H1 (cell line): ENCODE measurements around the gene CNR1. TPM values are rescaled to one million over a fixed set of nuclear protein-coding genes. Genes with fewer than 3 reads are reported as not detected.

Source experiments
- CTCF ChIA-PET: fragments of 300-600 bp; sonication (Branson Sonifier 250); formaldehyde crosslinking; loops from one replicate; lab custom pipeline; 2021; ENCODE audit not compliant: partially characterized antibody; lab: Charles Lee
- POLR2A ChIA-PET: fragments of 300-600 bp; sonication (Branson Sonifier 250); formaldehyde crosslinking; loops from one replicate; lab custom pipeline; 2021; ENCODE audit warnings: inconsistent platforms; ENCODE audit not compliant: partially characterized antibody; lab: Charles Lee
- DNase-seq, 2 experiments: peaks; one replicate each; pipeline versions ENCODE4 v3.0.0 to v3.0.0-alpha.2; 2010 to 2022; ENCODE audit warnings: low spot score in 2 of 2, low read depth in 1 of 2, mixed read lengths in 1 of 2
- FAIRE-seq: peaks from 2 replicates; lab custom pipeline; 2011; peaks lifted over from hg19 to GRCh38; lab: Jason Lieb, UNC
- H2AFZ ChIP-seq: 2 replicates; pipeline ENCODE4 v1.8.1; 2012; ENCODE audit warnings: low read length, inconsistent platforms
- H2AK5ac ChIP-seq: 2 replicates; pipeline ENCODE4 v1.6.1; 2013; ENCODE audit warnings: low read depth, low read length
- H2BK120ac ChIP-seq: replicated peaks from 2 replicates; pipeline ENCODE3; 2013; ENCODE audit warnings: low read depth, low read length, inconsistent platforms
- H2BK12ac ChIP-seq: 2 replicates; pipeline ENCODE4 v1.6.1; 2013; ENCODE audit warnings: low read depth, low read length
- H2BK15ac ChIP-seq: 2 replicates; pipeline ENCODE4 v1.6.1; 2013; ENCODE audit warnings: low read length
- H2BK20ac ChIP-seq: 2 replicates; pipeline ENCODE4 v1.6.1; 2013; ENCODE audit warnings: low read length
- H2BK5ac ChIP-seq: 2 replicates; pipeline ENCODE4 v1.6.1; 2013; ENCODE audit warnings: low read depth, low read length
- H3K14ac ChIP-seq: 2 replicates; pipeline ENCODE4 v1.6.1; 2013; ENCODE audit warnings: inconsistent platforms; ENCODE audit not compliant: insufficient read length
- H3K18ac ChIP-seq: 2 replicates; pipeline ENCODE4 v1.6.1; 2013; ENCODE audit warnings: low read length; ENCODE audit errors: extremely low read depth
- H3K23ac ChIP-seq: 2 replicates; pipeline ENCODE4 v1.6.1; 2013; ENCODE audit warnings: inconsistent platforms; ENCODE audit not compliant: insufficient read length
- H3K23me2 ChIP-seq: 2 replicates; pipeline ENCODE4 v1.6.1; 2013; ENCODE audit warnings: low read depth, low read length
- H3K27ac ChIP-seq: 2 replicates; pipeline ENCODE4 v1.6.1; 2011; ENCODE audit warnings: low read depth, low read length, inconsistent platforms
- H3K27me3 ChIP-seq, 4 experiments: replicated peaks in 1 of 4; 1 replicate in 1 of 4; 2 replicates in 3 of 4; pipeline versions ENCODE4 v1.6.1 to v1.8.1; 2011 to 2013; ENCODE audit warnings: low read length in 3 of 4, mild to moderate bottlenecking in 3 of 4, inconsistent platforms in 2 of 4, mixed read lengths in 2 of 4, moderate library complexity in 1 of 4; ENCODE audit not compliant: control insufficient read depth in 3 of 4, insufficient read depth in 3 of 4; ENCODE audit errors: extremely low read depth in 1 of 4
- H3K36me3 ChIP-seq, 4 experiments: 2 replicates each; pipeline versions ENCODE4 v1.6.1 to v1.8.1; 2011 to 2013; ENCODE audit warnings: mild to moderate bottlenecking in 4 of 4, low read length in 3 of 4, moderate library complexity in 2 of 4, control low read depth in 1 of 4, inconsistent platforms in 1 of 4; ENCODE audit not compliant: insufficient read depth in 4 of 4, control insufficient read depth in 2 of 4
- H3K4ac ChIP-seq: replicated peaks from 2 replicates; pipeline ENCODE3; 2013; ENCODE audit warnings: low read length, low read depth, mixed read lengths, inconsistent platforms; ENCODE audit not compliant: insufficient read length
- H3K4me1 ChIP-seq, 4 experiments: replicated peaks in 1 of 4; 1 replicate in 1 of 4; 2 replicates in 3 of 4; pipeline versions ENCODE4 v1.6.1 to v1.8.1; 2011 to 2013; ENCODE audit warnings: low read length in 3 of 4, inconsistent platforms in 2 of 4, mixed read lengths in 1 of 4; ENCODE audit not compliant: insufficient read depth in 4 of 4, control insufficient read depth in 3 of 4
- H3K4me2 ChIP-seq, 2 experiments: 2 replicates each; pipeline versions ENCODE4 v1.6.1 to v1.8.1; 2011 to 2013; ENCODE audit warnings: low read depth in 2 of 2, low read length in 2 of 2, control low read depth in 1 of 2, inconsistent platforms in 1 of 2, mild to moderate bottlenecking in 1 of 2; ENCODE audit not compliant: insufficient read depth in 1 of 2
- H3K4me3 ChIP-seq, 4 experiments: fragments of 200-600, 300-600 bp in 1 of 4; sonication (generic), shearing (Covaris generic), sonication (Bioruptor Twin) in 1 of 4; 2 replicates each; pipeline versions ENCODE4 v1.5.1 to v1.8.1; 2011 to 2016; ENCODE audit warnings: low read length in 4 of 4, low read depth in 3 of 4, control low read depth in 2 of 4, inconsistent platforms in 2 of 4, mild to moderate bottlenecking in 2 of 4, mixed read lengths in 1 of 4, moderate library complexity in 1 of 4; ENCODE audit not compliant: insufficient read depth in 2 of 4; ENCODE audit errors: extremely low read depth in 1 of 4
- H3K56ac ChIP-seq: replicated peaks from 2 replicates; pipeline ENCODE3; 2013; ENCODE audit warnings: low read depth, mild to moderate bottlenecking, mixed read lengths, low read length, inconsistent platforms; ENCODE audit not compliant: insufficient read length
- H3K79me1 ChIP-seq: 2 replicates; pipeline ENCODE4 v1.6.1; 2013; ENCODE audit warnings: low read depth, low read length, control low read depth
- H3K79me2 ChIP-seq, 2 experiments: 2 replicates each; pipeline versions ENCODE4 v1.6.1 to v1.8.1; 2012 to 2013; ENCODE audit warnings: low read length in 2 of 2, mild to moderate bottlenecking in 2 of 2, inconsistent platforms in 1 of 2; ENCODE audit not compliant: insufficient read depth in 2 of 2, control insufficient read depth in 1 of 2
- H3K9ac ChIP-seq, 4 experiments: replicated peaks in 1 of 4; 1 replicate in 1 of 4; 2 replicates in 3 of 4; pipeline versions ENCODE4 v1.6.1 to v1.8.1; 2011 to 2013; ENCODE audit warnings: low read depth in 3 of 4, low read length in 3 of 4, control low read depth in 2 of 4, mild to moderate bottlenecking in 2 of 4, moderate library complexity in 2 of 4, inconsistent platforms in 1 of 4; ENCODE audit errors: extremely low read depth in 1 of 4
- H3K9me3 ChIP-seq, 2 experiments: 2 replicates each; pipeline versions ENCODE4 v1.6.1 to v1.8.1; 2012 to 2013; ENCODE audit warnings: mild to moderate bottlenecking in 2 of 2, moderate library complexity in 2 of 2, control low read depth in 1 of 2, inconsistent platforms in 1 of 2, low read depth in 1 of 2, low read length in 1 of 2, mixed read lengths in 1 of 2; ENCODE audit not compliant: insufficient read depth in 2 of 2
- H4K20me1 ChIP-seq, 2 experiments: replicated peaks in 1 of 2; 2 replicates each; pipeline versions ENCODE3 to v1.8.1; 2011 to 2013; ENCODE audit warnings: inconsistent platforms in 2 of 2, low read length in 2 of 2, mild to moderate bottlenecking in 1 of 2; ENCODE audit not compliant: insufficient read depth in 2 of 2, control insufficient read depth in 1 of 2
- H4K5ac ChIP-seq: 2 replicates; pipeline ENCODE4 v1.6.1; 2013; ENCODE audit warnings: low read length, low read depth, mixed read lengths, inconsistent platforms; ENCODE audit not compliant: insufficient read length
- H4K8ac ChIP-seq: 2 replicates; pipeline ENCODE4 v1.8.0; 2013; ENCODE audit warnings: mild to moderate bottlenecking, moderate library complexity, low read length, inconsistent platforms; ENCODE audit not compliant: insufficient read depth; ENCODE audit errors: extremely low read depth
- H4K91ac ChIP-seq: replicated peaks from 2 replicates; pipeline ENCODE3; 2013; ENCODE audit warnings: low read length, mixed read lengths, inconsistent platforms; ENCODE audit not compliant: insufficient read length
- BACH1 ChIP-seq: IDR thresholded peaks from 2 replicates; pipeline ENCODE4 v1.6.1; 2012; ENCODE audit warnings: low read length, improper control_type of control experiment
- CHD2 ChIP-seq: IDR thresholded peaks from 2 replicates; pipeline ENCODE4 v1.6.1; 2012; ENCODE audit warnings: low read length, improper control_type of control experiment
- EZH2 ChIP-seq: fragments of 200-600 bp; sonication (generic); IDR thresholded peaks from 2 replicates; pipeline ENCODE4 v1.7.1; 2012; ENCODE audit warnings: low read depth, mild to moderate bottlenecking, moderate library complexity, low read length, inconsistent platforms; ENCODE audit not compliant: severe bottlenecking
- NANOG ChIP-seq: IDR thresholded peaks from 2 replicates; pipeline ENCODE4 v1.6.1; 2011; ENCODE audit warnings: low read length, low read depth, mild to moderate bottlenecking, inconsistent platforms; ENCODE audit not compliant: insufficient read depth, poor library complexity, severe bottlenecking
- POLR2A ChIP-seq, 2 experiments: IDR thresholded peaks; 1 replicate in 1 of 2; 2 replicates in 1 of 2; pipeline ENCODE4 v1.6.1; 2011; ENCODE audit warnings: low read depth in 2 of 2, low read length in 2 of 2, mild to moderate bottlenecking in 2 of 2; ENCODE audit errors: control extremely low read depth in 1 of 2
- SP4 ChIP-seq: IDR thresholded peaks from 2 replicates; pipeline ENCODE4 v1.6.1; 2012; ENCODE audit warnings: low read length, inconsistent platforms
- WGBS, 2 experiments: shearing (Covaris generic) in 1 of 2; methylation state at CpG; one replicate each; pipeline versions ENCODE4 v1.1.6 to v1.1.7; 2013 to 2015; ENCODE audit warnings: low lambda C conversion rate in 2 of 2, mixed read lengths in 2 of 2, inconsistent platforms in 1 of 2, low coverage in 1 of 2, missing lambda C conversion rate in 1 of 2; ENCODE audit not compliant: insufficient replicate concordance in 2 of 2, insufficient coverage in 1 of 2, insufficient read length in 1 of 2; ENCODE audit errors: extremely low coverage in 1 of 2, missing lambda C conversion rate in 1 of 2; 5-methylcytosine and 5-hydroxymethylcytosine counted together
- polyA plus RNA-seq, 7 experiments: library from polyadenylated mRNA; depleted of rRNA in 3 of 7; stranded (reverse) in 5 of 7; unstranded in 2 of 7; fragments of >200 nt in 5 of 7; fragments of 200-250 nt in 2 of 7; gene quantifications; 1 replicate in 5 of 7; 2 replicates in 1 of 7; 4 replicates in 1 of 7; pipeline versions ENCODE4 v1.2.1 to v1.2.3, GENCODE V29; 2011 to 2013; ENCODE audit warnings: missing spikeins in 2 of 7, mixed read lengths in 2 of 7
- total RNA-seq: library from RNA; stranded (reverse); fragmentation: NEBNext Ultra II Directional; extraction: Animal tissue kit (Norgen Biotek cat#: 25700); gene quantifications from 2 replicates; pipeline ENCODE4 v1.2.1, GENCODE V29; 2021
- TF ChIP-seq, protein P1 (sequence below), 3 experiments: IDR thresholded peaks; 1 replicate in 2 of 3; 2 replicates in 1 of 3; pipeline versions ENCODE4 v1.5.1 to v1.6.1; 2011; ENCODE audit warnings: low read length in 3 of 3, mild to moderate bottlenecking in 3 of 3, inconsistent platforms in 2 of 3, low read depth in 1 of 3, moderate library complexity in 1 of 3; ENCODE audit not compliant: insufficient read depth in 1 of 3; ENCODE audit errors: control extremely low read depth in 1 of 3
- TF ChIP-seq, protein P2 (sequence below): IDR thresholded peaks from 2 replicates; pipeline ENCODE4 v1.6.1; 2012; ENCODE audit warnings: low read length, inconsistent platforms

CNR1 gene
- total and polyA plus RNA-seq, 2 of the 8 experiments (the other 6 are each of a cell fraction or from before 2014, with no cell fraction given) = 0.83 to 3.1 TPM

DNA sequence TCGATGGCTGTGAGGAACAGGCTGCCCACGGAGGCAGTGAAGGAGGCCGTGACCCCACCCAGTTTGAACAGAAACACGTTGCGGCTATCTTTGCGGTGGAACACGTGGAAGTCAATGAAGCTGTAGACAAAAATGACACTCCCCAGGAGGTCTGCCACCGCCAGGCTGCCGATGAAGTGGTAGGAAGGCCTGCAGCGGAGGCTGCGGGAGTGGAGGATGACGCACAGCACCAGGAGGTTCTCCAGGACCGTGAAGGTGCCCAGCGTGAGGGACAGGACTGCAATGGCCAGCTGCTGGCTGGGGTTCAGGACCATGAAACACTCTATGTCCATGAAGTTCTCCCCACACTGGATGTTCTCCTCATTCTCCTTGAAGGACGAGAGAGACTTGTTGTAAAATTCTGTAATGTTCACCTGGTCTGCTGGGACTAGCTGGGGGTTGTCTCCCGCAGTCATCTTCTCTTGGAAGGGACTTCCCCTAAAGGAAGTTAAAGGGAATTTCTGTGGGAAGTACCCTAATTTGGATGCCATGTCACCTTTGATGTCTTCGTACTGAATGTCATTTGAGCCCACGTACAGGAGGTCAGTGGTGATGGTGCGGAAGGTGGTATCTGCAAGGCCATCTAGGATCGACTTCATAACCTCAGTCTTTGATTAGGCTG is 21.4 kb downstream of the CNR1 start:
- H2BK120ac ChIP-seq = no peak overlapping the region
- H3K9ac ChIP-seq = no peak overlapping the region
- no peak overlapping the region for H2AK5ac ChIP-seq
- H3K56ac ChIP-seq = no peak overlapping the region
- WGBS, 2 experiments = 95% methylated on average over 20 of the region's 20 CpGs; no CpG with 5 or more reads in 1 of the 2 experiments
- no peak overlapping the region for H3K4ac ChIP-seq
- H3K4me2 ChIP-seq = no peak overlapping the region
- no peak overlapping the region for H2BK5ac ChIP-seq
- H2AFZ ChIP-seq = no peak overlapping the region
- H3K36me3 ChIP-seq = no peaks in the 10 kb centered on the region
- H2BK12ac ChIP-seq = no peak overlapping the region
- ChIA-PET CTCF (interaction anchor here (1.3 kb wide), 1 partner anchor 10 kb away, joined by 3 read pairs; no protein-coding TSS in a partner anchor), POLR2A (no interaction called here)
- H4K91ac ChIP-seq = no peak overlapping the region
- FAIRE-seq = no peak
- no peaks in the 10 kb centered on the region for H4K20me1 ChIP-seq
- no peak overlapping the region for H3K23ac ChIP-seq
- no peak overlapping the region for H3K18ac ChIP-seq
- no peaks in the 10 kb centered on the region; a peak in 1 of 4 replicates for H3K9me3 ChIP-seq
- no peak overlapping the region for H3K27ac ChIP-seq
- peaks cover 0 to 8% (median 1%) of the 10 kb centered on the region in 4 experiments; a peak in 2 of 7 replicates for H3K4me1 ChIP-seq
- DNase-seq = no peak
- no peaks in the 10 kb centered on the region for H3K23me2 ChIP-seq
- no peaks in the 10 kb centered on the region for H3K79me2 ChIP-seq
- no peak overlapping the region for H3K14ac ChIP-seq
- H2BK15ac ChIP-seq = no peak overlapping the region
- no peak overlapping the region for H3K4me3 ChIP-seq
- H4K5ac ChIP-seq = no peak overlapping the region
- peaks cover 0 to 3% (median 0%) of the 10 kb centered on the region in 4 experiments; a peak in 1 of 7 replicates for H3K27me3 ChIP-seq
- H2BK20ac ChIP-seq = no peak overlapping the region
- H3K79me1 ChIP-seq = no peaks in the 10 kb centered on the region
- no peak overlapping the region for H4K8ac ChIP-seq
- TF ChIP-seq, protein P1, sequence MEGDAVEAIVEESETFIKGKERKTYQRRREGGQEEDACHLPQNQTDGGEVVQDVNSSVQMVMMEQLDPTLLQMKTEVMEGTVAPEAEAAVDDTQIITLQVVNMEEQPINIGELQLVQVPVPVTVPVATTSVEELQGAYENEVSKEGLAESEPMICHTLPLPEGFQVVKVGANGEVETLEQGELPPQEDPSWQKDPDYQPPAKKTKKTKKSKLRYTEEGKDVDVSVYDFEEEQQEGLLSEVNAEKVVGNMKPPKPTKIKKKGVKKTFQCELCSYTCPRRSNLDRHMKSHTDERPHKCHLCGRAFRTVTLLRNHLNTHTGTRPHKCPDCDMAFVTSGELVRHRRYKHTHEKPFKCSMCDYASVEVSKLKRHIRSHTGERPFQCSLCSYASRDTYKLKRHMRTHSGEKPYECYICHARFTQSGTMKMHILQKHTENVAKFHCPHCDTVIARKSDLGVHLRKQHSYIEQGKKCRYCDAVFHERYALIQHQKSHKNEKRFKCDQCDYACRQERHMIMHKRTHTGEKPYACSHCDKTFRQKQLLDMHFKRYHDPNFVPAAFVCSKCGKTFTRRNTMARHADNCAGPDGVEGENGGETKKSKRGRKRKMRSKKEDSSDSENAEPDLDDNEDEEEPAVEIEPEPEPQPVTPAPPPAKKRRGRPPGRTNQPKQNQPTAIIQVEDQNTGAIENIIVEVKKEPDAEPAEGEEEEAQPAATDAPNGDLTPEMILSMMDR (IDR thresholded peaks at IDR 0.05; ENCODE audit: control extremely low read depth in 1 of 3, insufficient read depth in 1 of 3, low read depth in 1 of 3, low read length in 3 of 3) = no peak
- no peak for TF ChIP-seq BACH1
- no peak for TF ChIP-seq POLR2A (IDR thresholded peaks at IDR 0.05; ENCODE audit: control extremely low read depth in 1 of 2, low read depth in 2 of 2, low read length in 2 of 2)
- TF ChIP-seq EZH2 = no peak
- no peak for TF ChIP-seq CHD2
- no peak for TF ChIP-seq NANOG
- TF ChIP-seq, protein P2, sequence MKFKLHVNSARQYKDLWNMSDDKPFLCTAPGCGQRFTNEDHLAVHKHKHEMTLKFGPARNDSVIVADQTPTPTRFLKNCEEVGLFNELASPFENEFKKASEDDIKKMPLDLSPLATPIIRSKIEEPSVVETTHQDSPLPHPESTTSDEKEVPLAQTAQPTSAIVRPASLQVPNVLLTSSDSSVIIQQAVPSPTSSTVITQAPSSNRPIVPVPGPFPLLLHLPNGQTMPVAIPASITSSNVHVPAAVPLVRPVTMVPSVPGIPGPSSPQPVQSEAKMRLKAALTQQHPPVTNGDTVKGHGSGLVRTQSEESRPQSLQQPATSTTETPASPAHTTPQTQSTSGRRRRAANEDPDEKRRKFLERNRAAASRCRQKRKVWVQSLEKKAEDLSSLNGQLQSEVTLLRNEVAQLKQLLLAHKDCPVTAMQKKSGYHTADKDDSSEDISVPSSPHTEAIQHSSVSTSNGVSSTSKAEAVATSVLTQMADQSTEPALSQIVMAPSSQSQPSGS = no peak
- no peak for TF ChIP-seq SP4
